H1 (cell line): ENCODE data around the gene NPIPA7. TPM values are rescaled to one million over a fixed set of nuclear protein-coding genes. Genes with fewer than 3 reads are reported as not detected.
"Not testable (repeated sequence)": the region's sequence is repeated elsewhere in the genome, so short reads cannot be mapped to it uniquely, and the experiment has no call there.

Experiments
- CTCF ChIA-PET: fragments of 300-600 bp; sonication (Branson Sonifier 250); formaldehyde crosslinking; loops from one replicate; lab custom pipeline; 2021; ENCODE audit not compliant: partially characterized antibody; lab: Charles Lee
- POLR2A ChIA-PET: fragments of 300-600 bp; sonication (Branson Sonifier 250); formaldehyde crosslinking; loops from one replicate; lab custom pipeline; 2021; ENCODE audit warnings: inconsistent platforms; ENCODE audit not compliant: partially characterized antibody; lab: Charles Lee
- DNase-seq, 2 experiments: peaks; one replicate each; pipeline versions ENCODE4 v3.0.0 to v3.0.0-alpha.2; 2010 to 2022; ENCODE audit warnings: low spot score in 2 of 2, low read depth in 1 of 2, mixed read lengths in 1 of 2
- FAIRE-seq: peaks from 2 replicates; lab custom pipeline; 2011; peaks lifted over from hg19 to GRCh38; lab: Jason Lieb, UNC
- H2AFZ ChIP-seq: 2 replicates; pipeline ENCODE4 v1.8.1; 2012; ENCODE audit warnings: low read length, inconsistent platforms
- H2AK5ac ChIP-seq: 2 replicates; pipeline ENCODE4 v1.6.1; 2013; ENCODE audit warnings: low read depth, low read length
- H2BK120ac ChIP-seq: replicated peaks from 2 replicates; pipeline ENCODE3; 2013; ENCODE audit warnings: low read depth, low read length, inconsistent platforms
- H2BK12ac ChIP-seq: 2 replicates; pipeline ENCODE4 v1.6.1; 2013; ENCODE audit warnings: low read depth, low read length
- H2BK15ac ChIP-seq: 2 replicates; pipeline ENCODE4 v1.6.1; 2013; ENCODE audit warnings: low read length
- H2BK20ac ChIP-seq: 2 replicates; pipeline ENCODE4 v1.6.1; 2013; ENCODE audit warnings: low read length
- H2BK5ac ChIP-seq: 2 replicates; pipeline ENCODE4 v1.6.1; 2013; ENCODE audit warnings: low read depth, low read length
- H3K14ac ChIP-seq: 2 replicates; pipeline ENCODE4 v1.6.1; 2013; ENCODE audit warnings: inconsistent platforms; ENCODE audit not compliant: insufficient read length
- H3K18ac ChIP-seq: 2 replicates; pipeline ENCODE4 v1.6.1; 2013; ENCODE audit warnings: low read length; ENCODE audit errors: extremely low read depth
- H3K23ac ChIP-seq: 2 replicates; pipeline ENCODE4 v1.6.1; 2013; ENCODE audit warnings: inconsistent platforms; ENCODE audit not compliant: insufficient read length
- H3K23me2 ChIP-seq: 2 replicates; pipeline ENCODE4 v1.6.1; 2013; ENCODE audit warnings: low read depth, low read length
- H3K27ac ChIP-seq: 2 replicates; pipeline ENCODE4 v1.6.1; 2011; ENCODE audit warnings: low read depth, low read length, inconsistent platforms
- H3K27me3 ChIP-seq, 4 experiments: replicated peaks in 1 of 4; 1 replicate in 1 of 4; 2 replicates in 3 of 4; pipeline versions ENCODE4 v1.6.1 to v1.8.1; 2011 to 2013; ENCODE audit warnings: low read length in 3 of 4, mild to moderate bottlenecking in 3 of 4, inconsistent platforms in 2 of 4, mixed read lengths in 2 of 4, moderate library complexity in 1 of 4; ENCODE audit not compliant: control insufficient read depth in 3 of 4, insufficient read depth in 3 of 4; ENCODE audit errors: extremely low read depth in 1 of 4
- H3K36me3 ChIP-seq, 4 experiments: 2 replicates each; pipeline versions ENCODE4 v1.6.1 to v1.8.1; 2011 to 2013; ENCODE audit warnings: mild to moderate bottlenecking in 4 of 4, low read length in 3 of 4, moderate library complexity in 2 of 4, control low read depth in 1 of 4, inconsistent platforms in 1 of 4; ENCODE audit not compliant: insufficient read depth in 4 of 4, control insufficient read depth in 2 of 4
- H3K4ac ChIP-seq: replicated peaks from 2 replicates; pipeline ENCODE3; 2013; ENCODE audit warnings: low read length, low read depth, mixed read lengths, inconsistent platforms; ENCODE audit not compliant: insufficient read length
- H3K4me1 ChIP-seq, 4 experiments: replicated peaks in 1 of 4; 1 replicate in 1 of 4; 2 replicates in 3 of 4; pipeline versions ENCODE4 v1.6.1 to v1.8.1; 2011 to 2013; ENCODE audit warnings: low read length in 3 of 4, inconsistent platforms in 2 of 4, mixed read lengths in 1 of 4; ENCODE audit not compliant: insufficient read depth in 4 of 4, control insufficient read depth in 3 of 4
- H3K4me2 ChIP-seq, 2 experiments: 2 replicates each; pipeline versions ENCODE4 v1.6.1 to v1.8.1; 2011 to 2013; ENCODE audit warnings: low read depth in 2 of 2, low read length in 2 of 2, control low read depth in 1 of 2, inconsistent platforms in 1 of 2, mild to moderate bottlenecking in 1 of 2; ENCODE audit not compliant: insufficient read depth in 1 of 2
- H3K4me3 ChIP-seq, 4 experiments: fragments of 200-600, 300-600 bp in 1 of 4; sonication (generic), shearing (Covaris generic), sonication (Bioruptor Twin) in 1 of 4; 2 replicates each; pipeline versions ENCODE4 v1.5.1 to v1.8.1; 2011 to 2016; ENCODE audit warnings: low read length in 4 of 4, low read depth in 3 of 4, control low read depth in 2 of 4, inconsistent platforms in 2 of 4, mild to moderate bottlenecking in 2 of 4, mixed read lengths in 1 of 4, moderate library complexity in 1 of 4; ENCODE audit not compliant: insufficient read depth in 2 of 4; ENCODE audit errors: extremely low read depth in 1 of 4
- H3K56ac ChIP-seq: replicated peaks from 2 replicates; pipeline ENCODE3; 2013; ENCODE audit warnings: low read depth, mild to moderate bottlenecking, mixed read lengths, low read length, inconsistent platforms; ENCODE audit not compliant: insufficient read length
- H3K79me1 ChIP-seq: 2 replicates; pipeline ENCODE4 v1.6.1; 2013; ENCODE audit warnings: low read depth, low read length, control low read depth
- H3K79me2 ChIP-seq, 2 experiments: 2 replicates each; pipeline versions ENCODE4 v1.6.1 to v1.8.1; 2012 to 2013; ENCODE audit warnings: low read length in 2 of 2, mild to moderate bottlenecking in 2 of 2, inconsistent platforms in 1 of 2; ENCODE audit not compliant: insufficient read depth in 2 of 2, control insufficient read depth in 1 of 2
- H3K9ac ChIP-seq, 4 experiments: replicated peaks in 1 of 4; 1 replicate in 1 of 4; 2 replicates in 3 of 4; pipeline versions ENCODE4 v1.6.1 to v1.8.1; 2011 to 2013; ENCODE audit warnings: low read depth in 3 of 4, low read length in 3 of 4, control low read depth in 2 of 4, mild to moderate bottlenecking in 2 of 4, moderate library complexity in 2 of 4, inconsistent platforms in 1 of 4; ENCODE audit errors: extremely low read depth in 1 of 4
- H3K9me3 ChIP-seq, 2 experiments: 2 replicates each; pipeline versions ENCODE4 v1.6.1 to v1.8.1; 2012 to 2013; ENCODE audit warnings: mild to moderate bottlenecking in 2 of 2, moderate library complexity in 2 of 2, control low read depth in 1 of 2, inconsistent platforms in 1 of 2, low read depth in 1 of 2, low read length in 1 of 2, mixed read lengths in 1 of 2; ENCODE audit not compliant: insufficient read depth in 2 of 2
- H4K20me1 ChIP-seq, 2 experiments: replicated peaks in 1 of 2; 2 replicates each; pipeline versions ENCODE3 to v1.8.1; 2011 to 2013; ENCODE audit warnings: inconsistent platforms in 2 of 2, low read length in 2 of 2, mild to moderate bottlenecking in 1 of 2; ENCODE audit not compliant: insufficient read depth in 2 of 2, control insufficient read depth in 1 of 2
- H4K5ac ChIP-seq: 2 replicates; pipeline ENCODE4 v1.6.1; 2013; ENCODE audit warnings: low read length, low read depth, mixed read lengths, inconsistent platforms; ENCODE audit not compliant: insufficient read length
- H4K8ac ChIP-seq: 2 replicates; pipeline ENCODE4 v1.8.0; 2013; ENCODE audit warnings: mild to moderate bottlenecking, moderate library complexity, low read length, inconsistent platforms; ENCODE audit not compliant: insufficient read depth; ENCODE audit errors: extremely low read depth
- H4K91ac ChIP-seq: replicated peaks from 2 replicates; pipeline ENCODE3; 2013; ENCODE audit warnings: low read length, mixed read lengths, inconsistent platforms; ENCODE audit not compliant: insufficient read length
- WGBS, 2 experiments: shearing (Covaris generic) in 1 of 2; methylation state at CpG; one replicate each; pipeline versions ENCODE4 v1.1.6 to v1.1.7; 2013 to 2015; ENCODE audit warnings: low lambda C conversion rate in 2 of 2, mixed read lengths in 2 of 2, inconsistent platforms in 1 of 2, low coverage in 1 of 2, missing lambda C conversion rate in 1 of 2; ENCODE audit not compliant: insufficient replicate concordance in 2 of 2, insufficient coverage in 1 of 2, insufficient read length in 1 of 2; ENCODE audit errors: extremely low coverage in 1 of 2, missing lambda C conversion rate in 1 of 2; 5-methylcytosine and 5-hydroxymethylcytosine counted together
- polyA plus RNA-seq, 7 experiments: library from polyadenylated mRNA; depleted of rRNA in 3 of 7; stranded (reverse) in 5 of 7; unstranded in 2 of 7; fragments of >200 nt in 5 of 7; fragments of 200-250 nt in 2 of 7; gene quantifications; 1 replicate in 5 of 7; 2 replicates in 1 of 7; 4 replicates in 1 of 7; pipeline versions ENCODE4 v1.2.1 to v1.2.3, GENCODE V29; 2011 to 2013; ENCODE audit warnings: missing spikeins in 2 of 7, mixed read lengths in 2 of 7
- total RNA-seq: library from RNA; stranded (reverse); fragmentation: NEBNext Ultra II Directional; extraction: Animal tissue kit (Norgen Biotek cat#: 25700); gene quantifications from 2 replicates; pipeline ENCODE4 v1.2.1, GENCODE V29; 2021

Gene NPIPA7
- total and polyA plus RNA-seq, 2 of the 8 experiments (the other 6 are each of a cell fraction or from before 2014, with no cell fraction given), result 7.6 to 36.5 TPM

DNA sequence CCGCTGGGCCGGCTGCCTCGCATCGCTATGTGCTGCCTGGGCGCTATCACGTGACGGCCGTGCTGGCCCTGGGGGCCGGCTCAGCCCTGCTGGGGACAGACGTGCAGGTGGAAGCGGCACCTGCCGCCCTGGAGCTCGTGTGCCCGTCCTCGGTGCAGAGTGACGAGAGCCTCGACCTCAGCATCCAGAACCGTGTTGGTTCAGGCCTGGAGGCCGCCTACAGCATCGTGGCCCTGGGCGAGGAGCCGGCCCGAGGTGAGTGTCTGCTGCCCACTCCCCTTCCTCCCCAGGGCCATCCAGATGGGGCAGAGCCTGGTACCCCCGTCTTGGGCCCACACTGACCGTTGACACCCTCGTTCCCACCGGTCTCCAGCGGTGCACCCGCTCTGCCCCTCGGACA lies 21.4 kb upstream of the NPIPA7 start:
- H3K14ac ChIP-seq, H4K5ac ChIP-seq, H3K23me2 ChIP-seq, H3K56ac ChIP-seq, H3K79me2 ChIP-seq, CTCF ChIA-PET, H3K27ac ChIP-seq, H4K8ac ChIP-seq, H3K18ac ChIP-seq, H4K91ac ChIP-seq, H3K27me3 ChIP-seq, POLR2A ChIA-PET, H2BK120ac ChIP-seq, H2BK15ac ChIP-seq, H3K9me3 ChIP-seq, H2AFZ ChIP-seq, H2BK20ac ChIP-seq, H3K4me3 ChIP-seq, H3K9ac ChIP-seq, H3K36me3 ChIP-seq, H3K4me1 ChIP-seq, FAIRE-seq, H3K4me2 ChIP-seq, H2AK5ac ChIP-seq, H3K23ac ChIP-seq, H3K79me1 ChIP-seq, H2BK12ac ChIP-seq, H3K4ac ChIP-seq, H2BK5ac ChIP-seq, H4K20me1 ChIP-seq: not testable (repeated sequence)
- DNase-seq, result peak in 1 of 2 experiments; percentile 45
- WGBS, 2 experiments, result 94% methylated on average over 10 of the region's 30 CpGs; no CpG with 5 or more reads in 1 of the 2 experiments

- H3K9me3 ChIP-seq, H2BK120ac ChIP-seq, H2BK20ac ChIP-seq, H3K79me2 ChIP-seq, H2AFZ ChIP-seq, H3K4me1 ChIP-seq, H3K4me3 ChIP-seq, H3K27me3 ChIP-seq, H3K79me1 ChIP-seq, POLR2A ChIA-PET, H4K8ac ChIP-seq, H3K4me2 ChIP-seq, H4K5ac ChIP-seq, H3K4ac ChIP-seq, H4K91ac ChIP-seq, H3K27ac ChIP-seq, H3K14ac ChIP-seq, H3K36me3 ChIP-seq, H2BK5ac ChIP-seq, H2BK15ac ChIP-seq, H2AK5ac ChIP-seq, DNase-seq, H3K56ac ChIP-seq, H3K23ac ChIP-seq, CTCF ChIA-PET, H2BK12ac ChIP-seq, FAIRE-seq, H4K20me1 ChIP-seq, H3K9ac ChIP-seq, H3K18ac ChIP-seq, H3K23me2 ChIP-seq: not testable (repeated sequence)
- WGBS, 2 experiments, result 84% methylated on average over 9 of the region's 40 CpGs; no CpG with 5 or more reads in 1 of the 2 experiments
Measured at GRCh38 chr16:16358539-16359240, 20.2 kb upstream of the NPIPA7 start.
